Measurements from ENCODE around the gene SMO.

- TF ChIP-seq REST (IDR thresholded peaks at IDR 0.05; ENCODE audit: unreplicated experiment) (no peak), EZH2 (IDR thresholded peaks at IDR 0.05; ENCODE audit: low read depth, unreplicated experiment) (no peak), ZNF462 (CRISPR knock-in tag; IDR thresholded peaks at IDR 0.05) (no peak), CTCF (conservative IDR thresholded peaks at IDR 0.05; ENCODE audit: low read depth in 2 of 2) (no peak), NANOG (IDR thresholded peaks at IDR 0.05; ENCODE audit: borderline replicate concordance) (no peak)
Observed at GRCh38 chr7:129150199-129150996, 38.0 kb upstream of the SMO start.

Measured in GM23338 (cell line).